GM19351 (cell line): ENCODE data around the gene PLSCR1.
"Not testable (repeated sequence)": the region's sequence is repeated elsewhere in the genome, so short reads cannot be mapped to it uniquely, and the experiment has no call there.

ENCODE experiments used
- ATAC-seq: cut with Tn5 transposase; IDR thresholded peaks from one replicate; pipeline ENCODE4 v1.9.1; 2021; ENCODE audit warnings: mild to moderate bottlenecking, moderate library complexity; ENCODE audit not compliant: unreplicated experiment

PLSCR1 gene

GRCh38 chr3:146550743-146551510 lies 6.5 kb upstream of the PLSCR1 start:
- ATAC-seq = peak; percentile 94

- no peak for ATAC-seq
These were observed 5.7 kb upstream of the PLSCR1 start for GRCh38 chr3:146550070-146550615.

GRCh38 chr3:146547235-146547835 lies 2.9 kb upstream of the PLSCR1 start:
- no peak for ATAC-seq

GRCh38 chr3:146546366-146546965 lies 2.1 kb upstream of the PLSCR1 start:
- no peak for ATAC-seq

GRCh38 chr3:146544929-146545528 lies 622 bp upstream of the PLSCR1 start:
- peak; percentile 9 for ATAC-seq

GRCh38 chr3:146543461-146544001 lies 876 bp downstream of the PLSCR1 start:
- peak; percentile 22 for ATAC-seq

GRCh38 chr3:146542978-146543377 lies 1.4 kb downstream of the PLSCR1 start:
- ATAC-seq = no peak

GRCh38 chr3:146542179-146542578 lies 2.2 kb downstream of the PLSCR1 start:
- ATAC-seq = no peak

- ATAC-seq = no peak
These were observed 3.4 kb downstream of the PLSCR1 start for GRCh38 chr3:146540978-146541377.

GRCh38 chr3:146540236-146540635 lies 4.2 kb downstream of the PLSCR1 start:
- peak; percentile 12 for ATAC-seq

GRCh38 chr3:146539315-146539714 lies 5.1 kb downstream of the PLSCR1 start:
- ATAC-seq = no peak

GRCh38 chr3:146537603-146538002 lies 6.8 kb downstream of the PLSCR1 start:
- ATAC-seq = no peak

GRCh38 chr3:146536681-146537080 lies 7.7 kb downstream of the PLSCR1 start:
- ATAC-seq = no peak

- no peak for ATAC-seq
These were observed 12.0 kb downstream of the PLSCR1 start for GRCh38 chr3:146532406-146532805.

- ATAC-seq = no peak
These were observed 13.8 kb downstream of the PLSCR1 start for GRCh38 chr3:146530609-146531008.

GRCh38 chr3:146529021-146529420 lies 15.4 kb downstream of the PLSCR1 start:
- ATAC-seq = no peak

- ATAC-seq = no peak
These were observed 19.4 kb downstream of the PLSCR1 start for GRCh38 chr3:146524961-146525360.

GRCh38 chr3:146523531-146523930 lies 20.9 kb downstream of the PLSCR1 start:
- ATAC-seq = no peak

- ATAC-seq = not testable (repeated sequence)
These were observed 21.9 kb downstream of the PLSCR1 start for GRCh38 chr3:146522174-146523158.

- no peak for ATAC-seq
These were observed 23.0 kb downstream of the PLSCR1 start for GRCh38 chr3:146521394-146521793.
